Measurements from ENCODE around the gene ARHGEF4.

DNA sequence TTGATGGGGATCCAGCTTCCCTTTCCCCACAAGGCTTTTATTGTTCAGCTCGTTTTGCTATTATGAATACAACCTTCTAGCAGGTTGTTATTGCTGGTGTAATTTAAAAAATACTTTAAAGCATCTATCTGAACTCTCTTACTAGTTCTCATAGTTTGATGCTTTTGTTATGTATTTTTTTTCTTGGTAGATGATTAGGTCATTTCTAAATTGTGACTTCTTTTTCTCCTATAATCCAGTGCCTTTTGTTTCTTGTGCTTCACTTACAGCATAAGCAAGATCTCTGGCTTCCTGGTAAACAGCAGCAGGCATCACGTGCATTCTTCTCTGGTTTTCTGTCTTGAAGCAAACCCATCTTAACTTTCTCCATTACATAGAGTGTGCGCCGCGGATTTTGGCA lies 160.5 kb downstream of the ARHGEF4 start:
- TF ChIP-seq CTCF (IDR thresholded peaks at IDR 0.05): no peak
- no peak for TF ChIP-seq POLR2A (IDR thresholded peaks at IDR 0.05)
